Measurements from ENCODE around the gene GJE1.
"Not testable (repeated sequence)": the region's sequence is repeated elsewhere in the genome, so short reads cannot be mapped to it uniquely, and the experiment has no call there.

GRCh38 chr6:142156758-142157068 lies 24.0 kb downstream of the GJE1 start:
- not testable (repeated sequence) for TF ChIP-seq CTCF, POLR2A (IDR thresholded peaks at IDR 0.05)
